Thymus (tissue), 11 donors: Measurements from ENCODE around the gene TUBA1B. TPM values are rescaled to one million over a fixed set of nuclear protein-coding genes. Genes with fewer than 3 reads are reported as not detected.

Experiments
- DNase-seq, 9 donors: peaks; one replicate each; pipeline ENCODE4 v3.0.0-alpha.2; 2013; ENCODE audit warnings: low spot score in 9 of 9, low read depth in 6 of 9, missing footprints in 1 of 9
- H3K27ac ChIP-seq, 2 donors: one replicate each; pipeline ENCODE4 v1.5.1; 2013; ENCODE audit warnings: control low read depth in 1 of 2, low read depth in 1 of 2, low read length in 1 of 2, mild to moderate bottlenecking in 1 of 2, moderate library complexity in 1 of 2
- H3K27me3 ChIP-seq, 2 donors: one replicate each; pipeline ENCODE4 v1.5.1; 2013; ENCODE audit warnings: low read length in 1 of 2; ENCODE audit not compliant: control insufficient read depth in 2 of 2, insufficient read depth in 1 of 2
- H3K36me3 ChIP-seq, 2 donors: one replicate each; pipeline ENCODE4 v1.5.1; 2013; ENCODE audit warnings: low read length in 1 of 2, mild to moderate bottlenecking in 1 of 2, moderate library complexity in 1 of 2; ENCODE audit not compliant: control insufficient read depth in 2 of 2, insufficient read depth in 2 of 2
- H3K4me1 ChIP-seq, 2 donors: one replicate each; pipeline ENCODE4 v1.5.1; 2013; ENCODE audit warnings: low read length in 2 of 2; ENCODE audit not compliant: control insufficient read depth in 2 of 2, insufficient read depth in 2 of 2
- H3K4me3 ChIP-seq, 2 donors: one replicate each; pipeline ENCODE4 v1.5.1; 2013; ENCODE audit warnings: low read length in 2 of 2, control low read depth in 1 of 2, mild to moderate bottlenecking in 1 of 2
- H3K9me3 ChIP-seq, 2 donors: one replicate each; pipeline ENCODE4 v1.5.1; 2013; ENCODE audit warnings: low read length in 1 of 2, mild to moderate bottlenecking in 1 of 2; ENCODE audit not compliant: control insufficient read depth in 2 of 2, insufficient read depth in 1 of 2
- WGBS: extraction: QIAGEN DNeasy Blood & Tissue Kit; methylation state at CpG from one replicate; pipeline ENCODE4 v1.1.7; 2013; 5-methylcytosine and 5-hydroxymethylcytosine counted together
- polyA plus RNA-seq: library from polyadenylated mRNA; stranded (reverse); fragments of 200-250 nt; gene quantifications from one replicate; pipeline ENCODE4 v1.2.3, GENCODE V29; 2013
- total RNA-seq: library from RNA; stranded (reverse); fragments of 120-200 nt; gene quantifications from one replicate; pipeline ENCODE4 v1.2.4, GENCODE V29; 2013
- donor health status: healthy.

The TUBA1B gene
- total and polyA plus RNA-seq, 2 donors = 285 to 2,059 TPM

GRCh38 chr12:49097381-49097780 lies 33.8 kb downstream of the TUBA1B start:
- H3K36me3 ChIP-seq = peaks cover 50 to 54% of the 10 kb centered on the region in 2 donors
- 97% methylated on average over 3 of the region's 3 CpGs for WGBS
- H3K27me3 ChIP-seq = peaks cover 25 to 34% of the 10 kb centered on the region in 2 donors

GRCh38 chr12:49094975-49095365 lies 36.2 kb downstream of the TUBA1B start:
- WGBS = 91% methylated on average over 2 of the region's 2 CpGs
- no peak for DNase-seq
- no peak overlapping the region for H3K27ac ChIP-seq
- H3K4me3 ChIP-seq = no peak overlapping the region
- H3K9me3 ChIP-seq = peaks cover 0 to 4% of the 10 kb centered on the region in 2 donors
- H3K27me3 ChIP-seq = peaks cover 47 to 58% of the 10 kb centered on the region in 2 donors
- peaks cover 12 to 40% of the 10 kb centered on the region in 2 donors for H3K4me1 ChIP-seq
- peaks cover 26 to 29% of the 10 kb centered on the region in 2 donors for H3K36me3 ChIP-seq

More at GRCh38 chr12:49097381-49097780, 33.8 kb downstream of the TUBA1B start:
- Histone ChIP-seq H3K4me3 (no peak overlapping the region), H3K4me1 (peaks cover 10 to 18% of the 10 kb centered on the region in 2 donors), H3K9me3 (no peaks in the 10 kb centered on the region), H3K27ac (no peak overlapping the region)
- DNase-seq = no peak

GRCh38 chr12:49094160-49094974 lies 36.8 kb downstream of the TUBA1B start, which contains the start of gene DHH:
TSS of gene DHH (minus strand) at chr12:49094801. CDS start at chr12:49094512, 289 bp downstream.
- Histone ChIP-seq H3K36me3 (peaks cover 21 to 26% of the 10 kb centered on the region in 2 donors), H3K27ac (no peak within 1 kb of the TSS), H3K4me3 (peak within 1 kb of the TSS in 1 of 2 donors; percentile 10), H3K9me3 (peaks cover 0 to 4% of the 10 kb centered on the region in 2 donors), H3K27me3 (peaks cover 53 to 64% of the 10 kb centered on the region in 2 donors), H3K4me1 (peaks cover 16 to 45% of the 10 kb centered on the region in 2 donors)
- DNase-seq = peak in 2 of 9 donors; percentile 29 to 60
- WGBS = 5% methylated on average over 49 of the region's 49 CpGs

- WGBS = 12% methylated on average over 9 of the region's 9 CpGs
- H3K4me3 ChIP-seq = no peak overlapping the region
- H3K27me3 ChIP-seq = peaks cover 59 to 70% of the 10 kb centered on the region in 2 donors
- peaks cover 0 to 4% of the 10 kb centered on the region in 2 donors for H3K9me3 ChIP-seq
- H3K27ac ChIP-seq = no peak overlapping the region
- H3K4me1 ChIP-seq = peaks cover 16 to 50% of the 10 kb centered on the region in 2 donors
- DNase-seq = no peak
- peaks cover 18 to 21% of the 10 kb centered on the region in 2 donors for H3K36me3 ChIP-seq
These were observed 37.4 kb downstream of the TUBA1B start for GRCh38 chr12:49093792-49094159.

- 71% methylated on average over 4 of the region's 4 CpGs for WGBS
- Histone ChIP-seq H3K4me1 (peaks cover 16 to 59% of the 10 kb centered on the region in 2 donors), H3K4me3 (no peak overlapping the region), H3K27ac (no peak overlapping the region), H3K36me3 (peaks cover 15% of the 10 kb centered on the region in 2 donors), H3K9me3 (peaks cover 0 to 4% of the 10 kb centered on the region in 2 donors), H3K27me3 (peaks cover 64 to 79% of the 10 kb centered on the region in 2 donors)
- DNase-seq = no peak
These were observed 38.3 kb downstream of the TUBA1B start for GRCh38 chr12:49092816-49093406.

- peaks cover 0 to 4% of the 10 kb centered on the region in 2 donors for H3K9me3 ChIP-seq
These were observed 38.9 kb downstream of the TUBA1B start for GRCh38 chr12:49092086-49092815.

GRCh38 chr12:49091836-49092085 lies 39.4 kb downstream of the TUBA1B start:
- DNase-seq = no peak
- Histone ChIP-seq H3K4me3 (peak overlapping the region in 1 of 2 donors; percentile 31), H3K4me1 (peaks cover 16 to 60% of the 10 kb centered on the region in 2 donors), H3K27ac (no peak overlapping the region), H3K27me3 (peaks cover 64 to 89% of the 10 kb centered on the region in 2 donors), H3K36me3 (peaks cover 4% of the 10 kb centered on the region in 2 donors), H3K9me3 (peaks cover 0 to 4% of the 10 kb centered on the region in 2 donors)
- WGBS = 4% methylated on average over 14 of the region's 14 CpGs

More at GRCh38 chr12:49092086-49092815, 38.9 kb downstream of the TUBA1B start:
- Histone ChIP-seq H3K27me3 (peaks cover 64 to 85% of the 10 kb centered on the region in 2 donors), H3K36me3 (peaks cover 9% of the 10 kb centered on the region in 2 donors), H3K4me3 (peak overlapping the region in 1 of 2 donors; percentile 31), H3K27ac (no peak overlapping the region), H3K4me1 (peaks cover 16 to 60% of the 10 kb centered on the region in 2 donors)
- 5% methylated on average over 32 of the region's 32 CpGs for WGBS
- peak in 4 of 9 donors; percentile 56 to 78 (median 64) for DNase-seq

GRCh38 chr12:49091056-49091835 lies 39.9 kb downstream of the TUBA1B start:
- no peak for DNase-seq
- peaks cover 64 to 91% of the 10 kb centered on the region in 2 donors for H3K27me3 ChIP-seq
- no peak overlapping the region for H3K4me3 ChIP-seq
- H3K36me3 ChIP-seq = no peaks in the 10 kb centered on the region
- peaks cover 0 to 4% of the 10 kb centered on the region in 2 donors for H3K9me3 ChIP-seq
- WGBS = 14% methylated on average over 41 of the region's 41 CpGs
- peaks cover 16 to 60% of the 10 kb centered on the region in 2 donors for H3K4me1 ChIP-seq
- no peak overlapping the region for H3K27ac ChIP-seq
